ENCODE measurements around the gene STOX2. TPM values are rescaled to one million over a fixed set of nuclear protein-coding genes. Genes with fewer than 3 reads are reported as not detected.
A peak's percentile ranks its signal among the peaks of the same experiment; 100 is the strongest.
"Not testable (repeated sequence)": the region's sequence is repeated elsewhere in the genome, so short reads cannot be mapped to it uniquely, and the experiment has no call there.

The STOX2 gene
- polyA plus RNA-seq, 4 donors = 0.27 to 2.7 (median 2.0) TPM; not detected in 1

- no peak for FAIRE-seq
- peaks cover 0 to 3% (median 0%) of the 10 kb centered on the region in 3 donors for H3K27me3 ChIP-seq (ENCODE audit: control insufficient read depth in 3 of 3, insufficient read depth in 3 of 3, low read length in 3 of 3)
- DNase-seq = no peak
- WGBS, 3 donors = 87 to 94% (median 92%) methylated on average over 6 of the region's 6 CpGs
- H3K4me1 ChIP-seq (ENCODE audit: control insufficient read depth in 3 of 3, insufficient read depth in 2 of 3, low read depth in 1 of 3, low read length in 2 of 3) = peaks cover 0 to 2% (median 0%) of the 10 kb centered on the region in 3 donors
- no peaks in the 10 kb centered on the region for H3K36me3 ChIP-seq (ENCODE audit: control insufficient read depth in 3 of 3, insufficient read depth in 2 of 3, low read depth in 1 of 3, low read length in 3 of 3)
- no peak overlapping the region for H3K4me3 ChIP-seq (ENCODE audit: low read depth in 1 of 3, low read length in 3 of 3)
- H3K9me3 ChIP-seq (ENCODE audit: control insufficient read depth in 2 of 2, insufficient read depth in 1 of 2, low read depth in 1 of 2, low read length in 1 of 2) = no peaks in the 10 kb centered on the region
- no peak overlapping the region for H3K27ac ChIP-seq (ENCODE audit: low read depth in 1 of 3, low read length in 2 of 3)
These were observed 127.0 kb downstream of the STOX2 start for GRCh38 chr4:184032091-184032490.

GRCh38 chr4:184039963-184040383, 134.9 kb downstream of the STOX2 start:
- H3K36me3 ChIP-seq (ENCODE audit: control insufficient read depth in 3 of 3, insufficient read depth in 2 of 3, low read depth in 1 of 3, low read length in 3 of 3) = no peaks in the 10 kb centered on the region
- WGBS, 3 donors = 17 to 25% (median 19%) methylated on average over 22 of the region's 22 CpGs
- no peaks in the 10 kb centered on the region for H3K4me1 ChIP-seq (ENCODE audit: control insufficient read depth in 3 of 3, insufficient read depth in 2 of 3, low read depth in 1 of 3, low read length in 2 of 3)
- H3K27me3 ChIP-seq (ENCODE audit: control insufficient read depth in 3 of 3, insufficient read depth in 3 of 3, low read length in 3 of 3) = peaks cover 0 to 24% (median 5%) of the 10 kb centered on the region in 3 donors
- peaks cover 0 to 3% of the 10 kb centered on the region in 2 donors for H3K9me3 ChIP-seq (ENCODE audit: control insufficient read depth in 2 of 2, insufficient read depth in 1 of 2, low read depth in 1 of 2, low read length in 1 of 2)
- no peak overlapping the region for H3K4me3 ChIP-seq (ENCODE audit: low read depth in 1 of 3, low read length in 3 of 3)
- no peak overlapping the region for H3K27ac ChIP-seq (ENCODE audit: low read depth in 1 of 3, low read length in 2 of 3)
- FAIRE-seq = no peak
- no peak for DNase-seq

- WGBS, 3 donors = 80 to 87% (median 86%) methylated on average over 10 of the region's 10 CpGs
- Histone ChIP-seq H3K36me3 (ENCODE audit: control insufficient read depth in 3 of 3, insufficient read depth in 2 of 3, low read depth in 1 of 3, low read length in 3 of 3) (no peaks in the 10 kb centered on the region), H3K4me3 (ENCODE audit: low read depth in 1 of 3, low read length in 3 of 3) (no peak overlapping the region), H3K27me3 (ENCODE audit: control insufficient read depth in 3 of 3, insufficient read depth in 3 of 3, low read length in 3 of 3) (peaks cover 0 to 24% (median 5%) of the 10 kb centered on the region in 3 donors), H3K27ac (ENCODE audit: low read depth in 1 of 3, low read length in 2 of 3) (no peak overlapping the region), H3K4me1 (ENCODE audit: control insufficient read depth in 3 of 3, insufficient read depth in 2 of 3, low read depth in 1 of 3, low read length in 2 of 3) (no peaks in the 10 kb centered on the region), H3K9me3 (ENCODE audit: control insufficient read depth in 2 of 2, insufficient read depth in 1 of 2, low read depth in 1 of 2, low read length in 1 of 2) (peaks cover 0 to 3% of the 10 kb centered on the region in 2 donors)
- FAIRE-seq (no peak), DNase-seq (no peak)
These were observed 136.0 kb downstream of the STOX2 start for GRCh38 chr4:184041156-184041555.

GRCh38 chr4:184046148-184046547, 141.0 kb downstream of the STOX2 start:
- Histone ChIP-seq H3K27me3 (ENCODE audit: control insufficient read depth in 3 of 3, insufficient read depth in 3 of 3, low read length in 3 of 3) (peaks cover 0 to 3% (median 0%) of the 10 kb centered on the region in 3 donors), H3K9me3 (ENCODE audit: control insufficient read depth in 2 of 2, insufficient read depth in 1 of 2, low read depth in 1 of 2, low read length in 1 of 2) (peaks cover 0 to 13% of the 10 kb centered on the region in 2 donors), H3K4me1 (ENCODE audit: control insufficient read depth in 3 of 3, insufficient read depth in 2 of 3, low read depth in 1 of 3, low read length in 2 of 3) (no peaks in the 10 kb centered on the region), H3K36me3 (ENCODE audit: control insufficient read depth in 3 of 3, insufficient read depth in 2 of 3, low read depth in 1 of 3, low read length in 3 of 3) (no peaks in the 10 kb centered on the region), H3K4me3 (ENCODE audit: low read depth in 1 of 3, low read length in 3 of 3) (no peak overlapping the region), H3K27ac (ENCODE audit: low read depth in 1 of 3, low read length in 2 of 3) (no peak overlapping the region)
- 65 to 86% (median 81%) methylated on average over 1 of the region's 1 CpG for WGBS, 3 donors
- DNase-seq (no peak), FAIRE-seq (no peak)

GRCh38 chr4:184051262-184051661, 146.2 kb downstream of the STOX2 start:
- H3K4me1 ChIP-seq (ENCODE audit: control insufficient read depth in 3 of 3, insufficient read depth in 2 of 3, low read depth in 1 of 3, low read length in 2 of 3); FAIRE-seq: not testable (repeated sequence)

GRCh38 chr4:184052616-184053015, 147.5 kb downstream of the STOX2 start:
- Histone ChIP-seq H3K4me3 (ENCODE audit: low read depth in 1 of 3, low read length in 3 of 3) (no peak overlapping the region), H3K9me3 (ENCODE audit: control insufficient read depth in 2 of 2, insufficient read depth in 1 of 2, low read depth in 1 of 2, low read length in 1 of 2) (peaks cover 0 to 5% of the 10 kb centered on the region in 2 donors), H3K27me3 (ENCODE audit: control insufficient read depth in 3 of 3, insufficient read depth in 3 of 3, low read length in 3 of 3) (no peaks in the 10 kb centered on the region), H3K36me3 (ENCODE audit: control insufficient read depth in 3 of 3, insufficient read depth in 2 of 3, low read depth in 1 of 3, low read length in 3 of 3) (no peaks in the 10 kb centered on the region), H3K4me1 (ENCODE audit: control insufficient read depth in 3 of 3, insufficient read depth in 2 of 3, low read depth in 1 of 3, low read length in 2 of 3) (no peaks in the 10 kb centered on the region), H3K27ac (ENCODE audit: low read depth in 1 of 3, low read length in 2 of 3) (no peak overlapping the region)
- DNase-seq (peak in 1 of 2 donors; percentile 20), FAIRE-seq (no peak)
- WGBS, 3 donors = 66 to 84% (median 71%) methylated on average over 2 of the region's 2 CpGs

More at GRCh38 chr4:184051262-184051661, 146.2 kb downstream of the STOX2 start:
- H3K36me3 ChIP-seq (ENCODE audit: control insufficient read depth in 3 of 3, insufficient read depth in 2 of 3, low read depth in 1 of 3, low read length in 3 of 3); DNase-seq; H3K27me3 ChIP-seq (ENCODE audit: control insufficient read depth in 3 of 3, insufficient read depth in 3 of 3, low read length in 3 of 3); H3K4me3 ChIP-seq (ENCODE audit: low read depth in 1 of 3, low read length in 3 of 3); H3K27ac ChIP-seq (ENCODE audit: low read depth in 1 of 3, low read length in 2 of 3): not testable (repeated sequence)
- peaks cover 0 to 11% of the 10 kb centered on the region in 2 donors for H3K9me3 ChIP-seq (ENCODE audit: control insufficient read depth in 2 of 2, insufficient read depth in 1 of 2, low read depth in 1 of 2, low read length in 1 of 2)
- whole genome bisulfite sequencing, 3 donors = 96% methylated on average over 4 of the region's 4 CpGs

GRCh38 chr4:184053434-184053833, 148.3 kb downstream of the STOX2 start:
- H3K36me3 ChIP-seq (ENCODE audit: control insufficient read depth in 3 of 3, insufficient read depth in 2 of 3, low read depth in 1 of 3, low read length in 3 of 3) = no peaks in the 10 kb centered on the region
- H3K9me3 ChIP-seq (ENCODE audit: control insufficient read depth in 2 of 2, insufficient read depth in 1 of 2, low read depth in 1 of 2, low read length in 1 of 2) = peaks cover 0 to 5% of the 10 kb centered on the region in 2 donors
- H3K27me3 ChIP-seq (ENCODE audit: control insufficient read depth in 3 of 3, insufficient read depth in 3 of 3, low read length in 3 of 3) = no peaks in the 10 kb centered on the region
- H3K4me1 ChIP-seq (ENCODE audit: control insufficient read depth in 3 of 3, insufficient read depth in 2 of 3, low read depth in 1 of 3, low read length in 2 of 3) = no peaks in the 10 kb centered on the region
- H3K4me3 ChIP-seq (ENCODE audit: low read depth in 1 of 3, low read length in 3 of 3) = no peak overlapping the region
- WGBS, 3 donors = 56 to 80% (median 64%) methylated on average over 5 of the region's 5 CpGs
- H3K27ac ChIP-seq (ENCODE audit: low read depth in 1 of 3, low read length in 2 of 3) = no peak overlapping the region
- no peak for DNase-seq
- FAIRE-seq = no peak

GRCh38 chr4:184056877-184057276, 151.8 kb downstream of the STOX2 start:
- Histone ChIP-seq H3K9me3 (ENCODE audit: control insufficient read depth in 2 of 2, insufficient read depth in 1 of 2, low read depth in 1 of 2, low read length in 1 of 2) (peaks cover 0 to 2% of the 10 kb centered on the region in 2 donors), H3K36me3 (ENCODE audit: control insufficient read depth in 3 of 3, insufficient read depth in 2 of 3, low read depth in 1 of 3, low read length in 3 of 3) (no peaks in the 10 kb centered on the region), H3K4me1 (ENCODE audit: control insufficient read depth in 3 of 3, insufficient read depth in 2 of 3, low read depth in 1 of 3, low read length in 2 of 3) (no peaks in the 10 kb centered on the region), H3K4me3 (ENCODE audit: low read depth in 1 of 3, low read length in 3 of 3) (no peak overlapping the region), H3K27me3 (ENCODE audit: control insufficient read depth in 3 of 3, insufficient read depth in 3 of 3, low read length in 3 of 3) (no peaks in the 10 kb centered on the region), H3K27ac (ENCODE audit: low read depth in 1 of 3, low read length in 2 of 3) (no peak overlapping the region)
- FAIRE-seq (no peak), DNase-seq (no peak)
- WGBS, 3 donors = 79 to 87% (median 82%) methylated on average over 14 of the region's 14 CpGs

- FAIRE-seq = no peak
These were observed 152.9 kb downstream of the STOX2 start for GRCh38 chr4:184058026-184058425.

More at GRCh38 chr4:184058026-184058425, 152.9 kb downstream of the STOX2 start:
- no peak for DNase-seq
- H3K9me3 ChIP-seq (ENCODE audit: control insufficient read depth in 2 of 2, insufficient read depth in 1 of 2, low read depth in 1 of 2, low read length in 1 of 2) = peaks cover 0 to 2% of the 10 kb centered on the region in 2 donors
- 83 to 89% (median 88%) methylated on average over 6 of the region's 6 CpGs for WGBS, 3 donors
- H3K27me3 ChIP-seq (ENCODE audit: control insufficient read depth in 3 of 3, insufficient read depth in 3 of 3, low read length in 3 of 3) = no peaks in the 10 kb centered on the region
- no peaks in the 10 kb centered on the region for H3K4me1 ChIP-seq (ENCODE audit: control insufficient read depth in 3 of 3, insufficient read depth in 2 of 3, low read depth in 1 of 3, low read length in 2 of 3)
- no peak overlapping the region for H3K4me3 ChIP-seq (ENCODE audit: low read depth in 1 of 3, low read length in 3 of 3)
- no peak overlapping the region for H3K27ac ChIP-seq (ENCODE audit: low read depth in 1 of 3, low read length in 2 of 3)
- H3K36me3 ChIP-seq (ENCODE audit: control insufficient read depth in 3 of 3, insufficient read depth in 2 of 3, low read depth in 1 of 3, low read length in 3 of 3) = no peaks in the 10 kb centered on the region

Data from small intestine (tissue), 7 donors.